Hepatocyte (in vitro differentiated cells): ENCODE measurements around the gene SERBP1. TPM values are rescaled to one million over a fixed set of nuclear protein-coding genes. Genes with fewer than 3 reads are reported as not detected.
"Not testable (repeated sequence)": the region's sequence is repeated elsewhere in the genome, so short reads cannot be mapped to it uniquely, and the experiment has no call there.

Source experiments
- DNase-seq: peaks from one replicate; pipeline ENCODE4 v3.0.0-alpha.2; 2016; ENCODE audit warnings: low spot score
- H2AFZ ChIP-seq: fragments of 200-600 bp; sonication (generic); 2 replicates; pipeline ENCODE4 v1.6.0; 2016; ENCODE audit warnings: antibody characterized with exemption, mild to moderate bottlenecking
- H3K27ac ChIP-seq: fragments of 200-600 bp; sonication (generic); 2 replicates; pipeline ENCODE4 v1.5.1; 2016; ENCODE audit warnings: mild to moderate bottlenecking
- H3K27me3 ChIP-seq: fragments of 200-600 bp; sonication (generic); 2 replicates; pipeline ENCODE4 v1.6.1; 2016
- H3K36me3 ChIP-seq: fragments of 200-600 bp; sonication (generic); replicated peaks from 2 replicates; pipeline ENCODE4 v1.5.1; 2016; ENCODE audit warnings: low read depth; ENCODE audit not compliant: insufficient read depth
- H3K4me1 ChIP-seq: fragments of 200-600 bp; sonication (generic); 2 replicates; pipeline ENCODE4 v1.5.1; 2016; ENCODE audit warnings: mild to moderate bottlenecking, moderate library complexity; ENCODE audit not compliant: insufficient read depth
- H3K4me2 ChIP-seq: fragments of 200-600 bp; sonication (generic); 2 replicates; pipeline ENCODE4 v1.6.0; 2016
- H3K4me3 ChIP-seq: fragments of 200-600 bp; sonication (generic); 2 replicates; pipeline ENCODE4 v1.5.1; 2016; ENCODE audit warnings: mild to moderate bottlenecking
- H3K79me2 ChIP-seq: fragments of 200-600 bp; sonication (generic); 2 replicates; pipeline ENCODE4 v1.6.0; 2017; ENCODE audit warnings: mild to moderate bottlenecking
- H3K9me2 ChIP-seq: fragments of 200-600 bp; sonication (generic); replicated peaks from 2 replicates; pipeline ENCODE4 v1.6.0; 2017; ENCODE audit warnings: mild to moderate bottlenecking; ENCODE audit not compliant: insufficient read depth
- H3K9me3 ChIP-seq: fragments of 200-600 bp; sonication (generic); 2 replicates; pipeline ENCODE4 v1.5.1; 2016; ENCODE audit warnings: low read depth, mild to moderate bottlenecking
- H4K20me1 ChIP-seq: fragments of 200-600 bp; sonication (generic); 2 replicates; pipeline ENCODE4 v1.6.0; 2016; ENCODE audit warnings: mild to moderate bottlenecking; ENCODE audit not compliant: insufficient read depth, poor library complexity, severe bottlenecking
- EZH2 ChIP-seq: fragments of 200-600 bp; sonication (generic); IDR thresholded peaks from 2 replicates; pipeline ENCODE4 v1.6.1; 2016; ENCODE audit warnings: antibody characterized with exemption, mild to moderate bottlenecking, borderline replicate concordance
- EZH2phosphoT487 ChIP-seq: fragments of 200-600 bp; sonication (generic); IDR thresholded peaks from one replicate; pipeline ENCODE4 v1.6.1; 2018; ENCODE audit warnings: antibody characterized with exemption, mild to moderate bottlenecking, low read depth, moderate library complexity; ENCODE audit not compliant: unreplicated experiment, severe bottlenecking
- WGBS: methylation state at CpG from one replicate; pipeline ENCODE4 v1.1.6; 2016; ENCODE audit warnings: low lambda C conversion rate; ENCODE audit errors: missing lambda C conversion rate; 5-methylcytosine and 5-hydroxymethylcytosine counted together
- polyA plus RNA-seq: library from polyadenylated mRNA; unstranded; fragments of >200 nt; fragmentation: Nextera tagmentation; extraction: Ambion mirVana; gene quantifications from 2 replicates; pipeline ENCODE4 v1.2.1, GENCODE V29; 2016
- total RNA-seq: library from RNA; depleted of rRNA; stranded (reverse); fragments of >200 nt; gene quantifications from 2 replicates; pipeline ENCODE4 v1.2.3, GENCODE V29; 2014
- TF ChIP-seq, protein P1 (sequence below): fragments of 200-600 bp; sonication (generic); IDR thresholded peaks from 2 replicates; pipeline ENCODE4 v1.5.1; 2016; ENCODE audit warnings: antibody characterized with exemption, mild to moderate bottlenecking; ENCODE audit not compliant: poor library complexity

SERBP1 gene
- total and polyA plus RNA-seq, 2 experiments from 2014 or later: 102 to 178 TPM

DNA sequence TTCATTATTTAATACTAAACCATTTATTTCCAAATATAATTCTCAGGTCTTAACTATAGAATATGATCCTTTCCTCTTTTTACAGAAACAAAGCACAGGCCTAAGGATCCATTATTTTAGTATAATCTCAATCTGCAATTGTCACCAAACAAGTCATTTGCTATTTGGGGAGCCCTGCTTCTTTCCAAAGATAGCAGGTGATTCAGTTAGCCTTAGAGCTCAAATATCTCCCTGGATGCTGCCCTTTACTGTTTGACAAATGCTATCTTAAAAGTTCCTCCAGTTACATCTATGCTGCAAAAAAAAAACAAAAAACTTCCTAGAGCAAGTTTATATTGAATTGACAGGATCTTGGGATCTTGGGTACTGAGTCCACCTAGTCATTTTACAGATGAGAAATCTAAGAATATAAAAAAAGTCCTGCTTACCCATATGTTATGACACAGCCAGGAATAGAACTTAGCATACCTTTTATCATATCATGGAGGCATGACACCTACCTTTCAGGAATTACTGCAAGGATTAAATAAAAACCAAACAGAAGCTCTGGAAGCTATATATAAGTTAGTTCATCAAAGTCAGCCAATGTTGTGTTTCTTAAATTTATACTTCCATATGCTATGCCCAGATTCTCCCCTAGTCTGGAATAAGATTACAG is 9.2 kb downstream of the SERBP1 start:
- H3K79me2 ChIP-seq: peaks cover 98% of the 10 kb centered on the region
- H3K4me3 ChIP-seq: no peak overlapping the region
- H3K4me2 ChIP-seq: no peak overlapping the region
- no peaks in the 10 kb centered on the region for H3K9me2 ChIP-seq
- H3K27me3 ChIP-seq: no peaks in the 10 kb centered on the region
- DNase-seq: no peak
- TF ChIP-seq EZH2phosphoT487 (no peak), EZH2 (no peak)
- H3K36me3 ChIP-seq: peaks cover 4% of the 10 kb centered on the region
- no peak overlapping the region for H2AFZ ChIP-seq
- no peak overlapping the region for H3K27ac ChIP-seq
- H4K20me1 ChIP-seq: peaks cover 87% of the 10 kb centered on the region
- no peaks in the 10 kb centered on the region for H3K4me1 ChIP-seq
- H3K9me3 ChIP-seq: no peaks in the 10 kb centered on the region

DNA sequence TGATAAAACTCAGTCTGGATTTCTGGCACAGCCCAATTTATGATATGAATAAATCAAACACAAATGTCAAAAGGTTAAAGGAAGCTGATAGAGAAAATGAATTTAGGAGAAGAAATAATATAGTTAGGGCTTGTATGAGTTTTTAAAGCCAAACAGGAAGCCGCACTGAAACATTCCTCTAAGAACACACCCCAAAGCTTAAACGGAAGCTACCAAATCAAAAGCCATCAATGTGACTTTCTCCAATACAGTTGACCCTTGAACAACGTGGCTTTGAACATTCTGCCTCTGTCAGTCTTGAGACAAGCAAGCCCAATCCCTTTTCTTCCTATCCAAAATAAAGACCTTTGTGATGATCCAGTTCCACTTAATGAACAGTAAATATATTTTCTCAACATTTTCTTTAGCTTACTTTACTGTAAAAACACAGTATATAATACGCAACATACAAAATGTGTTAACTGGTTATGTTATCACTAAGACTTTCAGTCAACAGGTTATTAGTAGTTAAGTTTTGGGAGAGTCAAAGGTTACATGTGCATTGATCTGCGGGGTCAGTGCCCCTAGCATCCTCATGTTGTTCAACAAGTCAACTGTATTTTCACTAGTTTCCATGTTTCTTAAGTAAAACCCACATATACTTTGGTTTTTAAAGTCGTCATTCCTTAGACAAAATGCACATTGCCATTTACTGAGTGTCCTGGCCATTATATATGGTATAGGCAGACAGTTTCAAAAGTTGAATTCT is 11.2 kb downstream of the SERBP1 start:
- TF ChIP-seq, protein P1, sequence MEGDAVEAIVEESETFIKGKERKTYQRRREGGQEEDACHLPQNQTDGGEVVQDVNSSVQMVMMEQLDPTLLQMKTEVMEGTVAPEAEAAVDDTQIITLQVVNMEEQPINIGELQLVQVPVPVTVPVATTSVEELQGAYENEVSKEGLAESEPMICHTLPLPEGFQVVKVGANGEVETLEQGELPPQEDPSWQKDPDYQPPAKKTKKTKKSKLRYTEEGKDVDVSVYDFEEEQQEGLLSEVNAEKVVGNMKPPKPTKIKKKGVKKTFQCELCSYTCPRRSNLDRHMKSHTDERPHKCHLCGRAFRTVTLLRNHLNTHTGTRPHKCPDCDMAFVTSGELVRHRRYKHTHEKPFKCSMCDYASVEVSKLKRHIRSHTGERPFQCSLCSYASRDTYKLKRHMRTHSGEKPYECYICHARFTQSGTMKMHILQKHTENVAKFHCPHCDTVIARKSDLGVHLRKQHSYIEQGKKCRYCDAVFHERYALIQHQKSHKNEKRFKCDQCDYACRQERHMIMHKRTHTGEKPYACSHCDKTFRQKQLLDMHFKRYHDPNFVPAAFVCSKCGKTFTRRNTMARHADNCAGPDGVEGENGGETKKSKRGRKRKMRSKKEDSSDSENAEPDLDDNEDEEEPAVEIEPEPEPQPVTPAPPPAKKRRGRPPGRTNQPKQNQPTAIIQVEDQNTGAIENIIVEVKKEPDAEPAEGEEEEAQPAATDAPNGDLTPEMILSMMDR: no peak
- no peak for TF ChIP-seq EZH2phosphoT487
- no peak for TF ChIP-seq EZH2
- no peak for DNase-seq
- no peak overlapping the region for H3K4me3 ChIP-seq
- peaks cover 86% of the 10 kb centered on the region for H4K20me1 ChIP-seq
- no peaks in the 10 kb centered on the region for H3K9me3 ChIP-seq
- WGBS: 75% methylated on average over 6 of the region's 6 CpGs
- no peak overlapping the region for H3K4me2 ChIP-seq
- no peak overlapping the region for H2AFZ ChIP-seq
- no peaks in the 10 kb centered on the region for H3K4me1 ChIP-seq
- H3K27ac ChIP-seq: no peak overlapping the region
- no peaks in the 10 kb centered on the region for H3K9me2 ChIP-seq
- H3K27me3 ChIP-seq: no peaks in the 10 kb centered on the region
- peaks cover 4% of the 10 kb centered on the region for H3K36me3 ChIP-seq
- peaks cover 97% of the 10 kb centered on the region for H3K79me2 ChIP-seq

DNA sequence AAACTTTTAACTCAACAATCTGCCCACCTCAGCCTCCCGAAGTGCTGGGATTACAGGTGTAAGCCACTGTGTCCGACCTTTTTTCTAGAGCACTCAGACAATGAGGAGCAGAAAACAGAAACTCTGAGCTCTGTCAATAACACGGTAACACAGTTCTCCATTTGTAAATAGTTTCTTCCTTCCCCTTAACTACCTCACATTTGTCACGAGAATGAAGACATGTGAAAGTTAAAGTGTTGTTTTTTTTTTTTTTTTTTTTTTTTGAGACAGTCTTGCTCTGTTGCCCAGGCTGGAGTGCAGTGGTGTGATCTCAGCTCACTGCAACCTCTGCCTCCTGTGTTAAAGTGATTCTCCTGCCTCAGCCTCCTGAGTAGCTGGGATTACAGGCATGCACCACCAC is 12.5 kb downstream of the SERBP1 start:
- Histone ChIP-seq H3K79me2 (peaks cover 89% of the 10 kb centered on the region), H4K20me1 (peaks cover 82% of the 10 kb centered on the region)
- H2AFZ ChIP-seq, H3K36me3 ChIP-seq, H3K9me3 ChIP-seq, H3K4me3 ChIP-seq, H3K4me1 ChIP-seq, DNase-seq, H3K9me2 ChIP-seq, H3K4me2 ChIP-seq, H3K27me3 ChIP-seq, H3K27ac ChIP-seq: not testable (repeated sequence)
- WGBS: 89% methylated on average over 4 of the region's 4 CpGs

DNA sequence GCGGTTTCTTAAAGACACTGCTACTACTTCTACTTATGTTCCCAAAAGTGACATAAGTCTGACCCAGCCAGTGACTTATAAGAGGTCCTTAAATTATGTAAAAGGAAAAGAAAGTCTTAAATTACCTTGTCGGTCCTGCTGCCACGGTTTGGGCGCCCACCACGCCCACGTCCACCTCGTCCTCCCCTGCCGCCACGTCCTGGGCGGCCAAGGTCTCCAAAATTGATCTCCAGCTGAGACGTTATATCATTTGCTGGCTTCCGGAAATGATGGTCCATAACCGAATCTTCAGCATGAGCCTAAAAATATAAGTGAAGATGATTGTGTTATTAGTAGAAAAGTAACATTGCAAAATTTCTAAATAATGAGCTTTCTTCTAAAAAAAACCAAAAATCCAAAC is 15.2 kb downstream of the SERBP1 start:
- Histone ChIP-seq H3K9me2 (no peaks in the 10 kb centered on the region), H3K9me3 (no peaks in the 10 kb centered on the region), H3K4me2 (no peak overlapping the region), H3K4me1 (no peaks in the 10 kb centered on the region), H3K27me3 (no peaks in the 10 kb centered on the region), H3K36me3 (peaks cover 4% of the 10 kb centered on the region), H3K4me3 (no peak overlapping the region), H3K79me2 (peaks cover 62% of the 10 kb centered on the region), H4K20me1 (peaks cover 60% of the 10 kb centered on the region), H3K27ac (no peak overlapping the region), H2AFZ (no peak overlapping the region)
- DNase-seq: no peak
- 97% methylated on average over 13 of the region's 13 CpGs for WGBS
- TF ChIP-seq, protein P1: no peak
